BLaER1 treated with 17β-estradiol and CSF1 and Interleukin-3, amounts not matched to agents 10 nM and 100 nM (cell line): ENCODE results near the gene SLC22A16.

ENCODE experiments used
- H3K27ac ChIP-seq, 11 experiments: shearing (Covaris generic); formaldehyde crosslinking; 2 replicates each; pipeline ENCODE4 v1.8.1; 2022
- H3K27me3 ChIP-seq, 11 experiments: shearing (Covaris generic); formaldehyde crosslinking; 2 replicates each; pipeline ENCODE4 v1.8.1; 2022
- H3K36me3 ChIP-seq, 11 experiments: shearing (Covaris generic); formaldehyde crosslinking; 2 replicates each; pipeline ENCODE4 v1.8.1; 2022
- H3K4me1 ChIP-seq, 10 experiments: shearing (Covaris generic); formaldehyde crosslinking; 2 replicates each; pipeline ENCODE4 v1.8.1; 2022
- H3K4me2 ChIP-seq, 11 experiments: shearing (Covaris generic); formaldehyde crosslinking; 2 replicates each; pipeline ENCODE4 v1.8.1; 2022
- H3K4me3 ChIP-seq, 10 experiments: shearing (Covaris generic); formaldehyde crosslinking; 2 replicates each; pipeline ENCODE4 v1.8.1; 2022
- H3K9ac ChIP-seq, 11 experiments: shearing (Covaris generic); formaldehyde crosslinking; 2 replicates each; pipeline ENCODE4 v1.8.1; 2022
- H3K9me3 ChIP-seq, 11 experiments: shearing (Covaris generic); formaldehyde crosslinking; replicated peaks in 1 of 11; 2 replicates each; pipeline ENCODE4 v1.8.1; 2022
- H4K20me1 ChIP-seq, 11 experiments: shearing (Covaris generic); formaldehyde crosslinking; 2 replicates each; pipeline ENCODE4 v1.8.1; 2022
- Cebpa-rat ChIP-seq, 11 experiments: shearing (Covaris generic); IDR thresholded peaks; 2 replicates each; pipeline ENCODE4 v1.8.1; 2022

SLC22A16 gene

DNA sequence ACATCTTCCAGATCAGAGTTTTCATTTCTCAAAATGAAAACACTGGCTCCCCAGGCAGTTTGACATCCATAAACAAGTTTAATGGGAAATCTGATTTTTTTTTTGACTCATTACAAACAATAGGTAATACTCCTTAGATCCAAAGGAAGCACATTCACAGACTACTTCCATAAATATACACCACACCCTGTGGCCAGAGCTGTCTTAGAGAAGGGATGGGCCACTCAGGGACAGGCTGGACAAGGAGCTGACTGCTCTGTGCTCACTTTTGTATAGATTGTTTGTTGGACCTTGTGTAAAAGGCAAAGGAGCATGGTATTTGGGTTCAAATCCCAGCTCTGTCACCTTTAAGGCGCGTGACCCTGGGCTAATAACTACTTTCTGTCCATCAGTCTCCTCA lies 48.3 kb downstream of the SLC22A16 start:
- Histone ChIP-seq H3K4me2 (no peak overlapping the region), H3K4me1 (peaks cover 25 to 54% (median 49%) of the 10 kb centered on the region in 10 experiments), H3K9ac (no peak overlapping the region), H3K27ac (no peak overlapping the region), H3K4me3 (no peak overlapping the region), H4K20me1 (no peaks in the 10 kb centered on the region), H3K27me3 (no peaks in the 10 kb centered on the region), H3K36me3 (peaks cover 0 to 29% (median 12%) of the 10 kb centered on the region in 11 experiments; a peak in 10 of 22 replicates), H3K9me3 (peaks cover 0 to under 1% (median 0%) of the 10 kb centered on the region in 11 experiments; a peak in 1 of 22 replicates)
- TF ChIP-seq Cebpa-rat (IDR thresholded peaks at IDR 0.05) = no peak

GRCh38 chr6:110425816-110426215 lies 50.6 kb downstream of the SLC22A16 start:
- no peak for TF ChIP-seq Cebpa-rat (IDR thresholded peaks at IDR 0.05)
- no peak overlapping the region for H3K27ac ChIP-seq
- no peaks in the 10 kb centered on the region for H4K20me1 ChIP-seq
- no peaks in the 10 kb centered on the region for H3K27me3 ChIP-seq
- H3K36me3 ChIP-seq = peaks cover 0 to 22% (median 8%) of the 10 kb centered on the region in 11 experiments; a peak in 12 of 22 replicates
- peaks cover 0 to 12% (median 12%) of the 10 kb centered on the region in 11 experiments; a peak in 21 of 22 replicates for H3K9me3 ChIP-seq
- H3K4me2 ChIP-seq = peak overlapping the region in 8 of 11 experiments; percentile 64 to 85 (median 78); a peak in 13 of 22 replicates
- peaks cover 35 to 68% (median 61%) of the 10 kb centered on the region in 10 experiments for H3K4me1 ChIP-seq
- H3K4me3 ChIP-seq = no peak overlapping the region
- H3K9ac ChIP-seq = no peak overlapping the region

- peaks cover 0 to 12% (median 12%) of the 10 kb centered on the region in 11 experiments; a peak in 21 of 22 replicates for H3K9me3 ChIP-seq
- H4K20me1 ChIP-seq = no peaks in the 10 kb centered on the region
- peaks cover 0 to 5% (median 0%) of the 10 kb centered on the region in 11 experiments; a peak in 4 of 22 replicates for H3K36me3 ChIP-seq
- H3K4me3 ChIP-seq = 0 out of 20 replicates have a peak overlapping the region, but pooled peaks of 1 of the 10 experiments have one; percentile 3
- peak overlapping the region; percentile 35 to 85 (median 58); a peak in 19 of 22 replicates for H3K4me2 ChIP-seq
- TF ChIP-seq Cebpa-rat (IDR thresholded peaks at IDR 0.05) = no peak
- peak overlapping the region in 3 of 11 experiments; percentile 2 to 36 (median 33); a peak in 4 of 22 replicates for H3K27ac ChIP-seq
- no peak overlapping the region for H3K9ac ChIP-seq
- no peaks in the 10 kb centered on the region for H3K27me3 ChIP-seq
- H3K4me1 ChIP-seq = peaks cover 35 to 81% (median 75%) of the 10 kb centered on the region in 10 experiments
Measured at GRCh38 chr6:110422444-110422822, 54.0 kb downstream of the SLC22A16 start.

DNA sequence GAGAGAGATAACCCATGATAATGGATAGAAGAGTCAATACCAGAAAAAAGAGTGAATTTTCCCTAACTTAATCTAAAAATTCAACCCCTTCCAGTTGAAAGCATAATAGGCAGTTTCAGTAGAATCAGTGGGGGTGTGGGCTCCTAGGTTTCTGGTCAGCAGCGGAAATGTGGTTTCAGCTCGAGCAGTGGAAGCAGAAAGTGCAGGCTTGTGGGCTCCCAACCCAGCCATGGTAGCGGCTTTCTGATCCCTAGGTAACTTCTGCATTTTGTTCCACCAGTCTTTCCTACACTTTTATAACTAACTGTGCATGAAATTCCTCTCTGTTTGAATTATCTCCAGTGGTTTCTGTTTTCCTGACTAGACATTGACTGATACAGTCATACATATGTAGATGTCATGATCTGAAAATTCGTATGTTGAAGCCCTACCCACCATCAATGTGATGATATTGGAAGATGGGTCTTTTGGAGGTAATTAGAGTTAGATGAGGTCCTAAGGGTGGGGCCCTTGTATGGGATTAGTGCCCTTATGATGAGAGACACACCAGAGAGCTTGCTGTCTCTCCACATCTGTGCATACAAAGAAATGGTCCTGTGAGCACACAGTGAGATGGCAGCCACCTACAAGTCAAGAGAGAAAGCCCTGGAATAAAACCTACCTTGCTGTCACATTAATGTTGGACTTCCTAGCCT lies 54.5 kb downstream of the SLC22A16 start:
- H4K20me1 ChIP-seq = no peaks in the 10 kb centered on the region
- H3K4me3 ChIP-seq = 0 out of 20 replicates have a peak overlapping the region, but pooled peaks of 1 of the 10 experiments have one; percentile 3
- H3K9me3 ChIP-seq = peaks cover 0 to 12% (median 12%) of the 10 kb centered on the region in 11 experiments; a peak in 21 of 22 replicates
- H3K4me2 ChIP-seq = peak overlapping the region; percentile 35 to 85 (median 58); a peak in 21 of 22 replicates
- H3K27me3 ChIP-seq = no peaks in the 10 kb centered on the region
- H3K4me1 ChIP-seq = peaks cover 35 to 84% (median 77%) of the 10 kb centered on the region in 10 experiments
- no peak for TF ChIP-seq Cebpa-rat (IDR thresholded peaks at IDR 0.05)
- H3K27ac ChIP-seq = peak overlapping the region in 4 of 11 experiments; percentile 2 to 36 (median 22); a peak in 5 of 22 replicates
- H3K9ac ChIP-seq = no peak overlapping the region
- peaks cover 0 to 3% (median 0%) of the 10 kb centered on the region in 11 experiments; a peak in 4 of 22 replicates for H3K36me3 ChIP-seq

GRCh38 chr6:110419028-110419739 lies 57.2 kb downstream of the SLC22A16 start:
- Histone ChIP-seq H3K4me1 (peaks cover 21 to 60% (median 53%) of the 10 kb centered on the region in 10 experiments), H3K9ac (no peak overlapping the region), H3K27me3 (no peaks in the 10 kb centered on the region), H3K9me3 (peaks cover 0 to 23% (median 12%) of the 10 kb centered on the region in 11 experiments; a peak in 21 of 22 replicates), H3K36me3 (peaks cover 0 to 3% (median 0%) of the 10 kb centered on the region in 11 experiments; a peak in 3 of 22 replicates), H3K4me2 (peak overlapping the region in 6 of 11 experiments; percentile 18 to 45 (median 28); a peak in 6 of 22 replicates), H3K4me3 (no peak overlapping the region), H4K20me1 (no peaks in the 10 kb centered on the region), H3K27ac (no peak overlapping the region)
- TF ChIP-seq Cebpa-rat (IDR thresholded peaks at IDR 0.05) = no peak

DNA sequence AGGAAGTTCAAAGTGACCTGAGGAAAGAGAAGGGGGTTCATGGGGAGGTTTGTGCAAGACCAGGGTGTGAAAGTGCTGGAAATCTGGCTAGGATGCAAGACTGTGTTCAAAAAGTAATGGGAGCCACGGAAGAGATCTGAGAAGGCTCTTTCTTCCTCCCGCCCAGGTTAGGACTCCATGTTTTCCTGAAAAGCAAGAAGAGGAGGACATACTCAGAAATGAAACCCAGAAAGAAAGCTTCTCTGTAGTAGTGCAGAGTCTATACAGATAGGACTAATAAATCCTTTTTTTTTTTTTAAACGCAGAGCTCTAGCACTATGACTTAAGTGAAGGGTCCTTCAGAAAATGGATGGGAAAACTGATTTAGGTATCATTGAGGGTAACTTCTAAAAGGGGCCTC lies 57.8 kb downstream of the SLC22A16 start:
- H3K4me3 ChIP-seq = no peak overlapping the region
- H3K4me2 ChIP-seq = peak overlapping the region in 7 of 11 experiments; percentile 3 to 45 (median 25); a peak in 9 of 22 replicates
- H3K27ac ChIP-seq = no peak overlapping the region
- H4K20me1 ChIP-seq = no peaks in the 10 kb centered on the region
- peaks cover 0 to 3% (median 0%) of the 10 kb centered on the region in 11 experiments; a peak in 3 of 22 replicates for H3K36me3 ChIP-seq
- H3K9me3 ChIP-seq = peaks cover 0 to 23% (median 12%) of the 10 kb centered on the region in 11 experiments; a peak in 21 of 22 replicates
- H3K9ac ChIP-seq = no peak overlapping the region
- no peak for TF ChIP-seq Cebpa-rat (IDR thresholded peaks at IDR 0.05)
- no peaks in the 10 kb centered on the region for H3K27me3 ChIP-seq
- peaks cover 17 to 54% (median 48%) of the 10 kb centered on the region in 10 experiments for H3K4me1 ChIP-seq

- Histone ChIP-seq H3K36me3 (no peaks in the 10 kb centered on the region), H3K4me2 (peak within 1 kb of the TSS in 1 of 11 experiments; percentile 17; a peak in 1 of 22 replicates), H4K20me1 (no peaks in the 10 kb centered on the region)
Measured at GRCh38 chr6:110415086-110415916, 61.1 kb downstream of the SLC22A16 start, which contains the start of gene DDO. Gene DDO (minus strand): TSS chr6:110415575. CDS start chr6:110413462, 2,113 bp downstream.

DNA sequence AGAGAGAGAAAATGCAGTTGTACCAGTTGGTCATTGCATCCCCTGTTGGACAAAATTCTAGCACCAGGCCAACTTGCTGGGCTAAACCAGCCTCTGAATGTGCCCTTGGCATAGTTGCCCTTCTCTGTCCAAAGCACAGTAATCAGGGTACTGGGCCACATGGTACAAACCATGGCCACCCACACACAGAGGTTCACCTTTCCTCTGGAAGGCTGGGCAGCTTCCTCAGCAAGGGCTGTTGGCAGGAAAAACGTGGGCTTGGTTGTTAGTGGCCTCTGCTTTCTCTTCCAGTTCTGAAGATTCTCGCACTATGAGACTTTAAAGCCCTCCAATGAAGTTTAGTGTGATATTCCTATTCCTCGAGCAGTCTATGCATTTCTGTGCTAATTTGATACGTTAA lies 61.7 kb downstream of the SLC22A16 start:
- H3K27me3 ChIP-seq = no peaks in the 10 kb centered on the region
- H3K27ac ChIP-seq = no peak overlapping the region
- H3K9ac ChIP-seq = no peak overlapping the region
- no peaks in the 10 kb centered on the region for H3K36me3 ChIP-seq
- H3K4me3 ChIP-seq = no peak overlapping the region
- no peak overlapping the region for H3K4me2 ChIP-seq
- H4K20me1 ChIP-seq = no peaks in the 10 kb centered on the region
- TF ChIP-seq Cebpa-rat (IDR thresholded peaks at IDR 0.05) = no peak
- H3K4me1 ChIP-seq = peaks cover 0 to 23% (median 16%) of the 10 kb centered on the region in 10 experiments; a peak in 13 of 20 replicates
- H3K9me3 ChIP-seq = peaks cover 0 to 15% (median 9%) of the 10 kb centered on the region in 11 experiments; a peak in 9 of 22 replicates

More at GRCh38 chr6:110415086-110415916, 61.1 kb downstream of the SLC22A16 start, which contains the start of gene DDO:
- TF ChIP-seq Cebpa-rat (IDR thresholded peaks at IDR 0.05) = no peak
- H3K4me3 ChIP-seq = no peak within 1 kb of the TSS
- H3K4me1 ChIP-seq = peaks cover 0 to 23% (median 17%) of the 10 kb centered on the region in 10 experiments; a peak in 14 of 20 replicates
- no peak within 1 kb of the TSS for H3K27ac ChIP-seq
- peaks cover 0 to 12% (median 6%) of the 10 kb centered on the region in 11 experiments; a peak in 8 of 22 replicates for H3K9me3 ChIP-seq
- H3K9ac ChIP-seq = no peak within 1 kb of the TSS
- no peaks in the 10 kb centered on the region for H3K27me3 ChIP-seq
